SU-DHL-6 (cell line): Measurements from ENCODE around the gene ALDOC.

Experiments
- EZH2phosphoT487 ChIP-seq: fragments of 200-600 bp; sonication (generic), shearing (Covaris generic); conservative IDR thresholded peaks from 2 replicates; pipeline ENCODE4 v1.6.1; 2018; ENCODE audit warnings: mild to moderate bottlenecking, antibody characterized with exemption, low read length, moderate library complexity, mixed read lengths
- TF ChIP-seq, protein P1 (sequence below): fragments of 200-600 bp; sonication (generic); IDR thresholded peaks from one replicate; pipeline ENCODE4 v1.5.1; 2017; ENCODE audit warnings: antibody characterized with exemption, mild to moderate bottlenecking, low read length, moderate library complexity; ENCODE audit not compliant: insufficient read depth, poor library complexity, severe bottlenecking

DNA sequence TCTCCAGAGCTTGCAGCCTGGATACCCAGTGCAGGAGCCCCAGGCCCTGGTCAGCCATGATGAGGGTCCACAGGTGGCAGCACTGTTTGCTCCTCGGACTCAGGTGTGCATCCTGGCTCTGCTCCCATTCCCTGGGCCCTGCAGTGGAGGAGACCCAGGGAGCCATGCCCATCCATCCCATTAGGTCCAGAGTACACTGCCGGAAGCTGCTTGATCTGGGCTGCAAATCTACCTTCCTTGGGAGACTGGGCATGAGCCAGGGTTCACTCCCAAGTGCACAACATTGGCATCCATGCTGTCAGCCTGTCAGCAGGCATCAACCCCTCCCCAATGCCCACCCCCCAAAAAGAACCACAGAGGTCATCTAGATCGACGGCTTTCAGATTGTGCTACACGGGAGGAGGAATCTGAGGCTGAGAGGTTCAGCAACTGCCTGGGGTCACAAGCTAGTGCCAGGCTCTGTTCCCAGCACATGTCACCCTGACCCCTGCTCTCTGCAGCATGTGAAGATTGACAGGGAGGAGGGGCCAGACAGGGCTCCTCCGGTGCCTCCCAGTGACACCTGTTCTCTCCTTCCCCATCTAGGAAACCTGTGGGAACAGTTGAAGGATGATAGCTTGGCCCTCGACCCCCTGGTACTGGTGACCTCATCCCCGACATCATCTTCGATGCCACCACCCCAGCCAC is 40.0 kb downstream of the ALDOC start:
- TF ChIP-seq, protein P1, sequence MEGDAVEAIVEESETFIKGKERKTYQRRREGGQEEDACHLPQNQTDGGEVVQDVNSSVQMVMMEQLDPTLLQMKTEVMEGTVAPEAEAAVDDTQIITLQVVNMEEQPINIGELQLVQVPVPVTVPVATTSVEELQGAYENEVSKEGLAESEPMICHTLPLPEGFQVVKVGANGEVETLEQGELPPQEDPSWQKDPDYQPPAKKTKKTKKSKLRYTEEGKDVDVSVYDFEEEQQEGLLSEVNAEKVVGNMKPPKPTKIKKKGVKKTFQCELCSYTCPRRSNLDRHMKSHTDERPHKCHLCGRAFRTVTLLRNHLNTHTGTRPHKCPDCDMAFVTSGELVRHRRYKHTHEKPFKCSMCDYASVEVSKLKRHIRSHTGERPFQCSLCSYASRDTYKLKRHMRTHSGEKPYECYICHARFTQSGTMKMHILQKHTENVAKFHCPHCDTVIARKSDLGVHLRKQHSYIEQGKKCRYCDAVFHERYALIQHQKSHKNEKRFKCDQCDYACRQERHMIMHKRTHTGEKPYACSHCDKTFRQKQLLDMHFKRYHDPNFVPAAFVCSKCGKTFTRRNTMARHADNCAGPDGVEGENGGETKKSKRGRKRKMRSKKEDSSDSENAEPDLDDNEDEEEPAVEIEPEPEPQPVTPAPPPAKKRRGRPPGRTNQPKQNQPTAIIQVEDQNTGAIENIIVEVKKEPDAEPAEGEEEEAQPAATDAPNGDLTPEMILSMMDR, result no peak
- no peak for TF ChIP-seq EZH2phosphoT487
